ENCODE measurements around the gene CLDN4.

CLDN4 gene

GRCh38 chr7:73876973-73877372 lies 46.2 kb downstream of the CLDN4 start:
- no peak for DNase-seq

- no peak for DNase-seq
Measured at GRCh38 chr7:73879977-73880681, 49.3 kb downstream of the CLDN4 start.

GRCh38 chr7:73880755-73881328 lies 50.0 kb downstream of the CLDN4 start:
- DNase-seq = no peak

DNA sequence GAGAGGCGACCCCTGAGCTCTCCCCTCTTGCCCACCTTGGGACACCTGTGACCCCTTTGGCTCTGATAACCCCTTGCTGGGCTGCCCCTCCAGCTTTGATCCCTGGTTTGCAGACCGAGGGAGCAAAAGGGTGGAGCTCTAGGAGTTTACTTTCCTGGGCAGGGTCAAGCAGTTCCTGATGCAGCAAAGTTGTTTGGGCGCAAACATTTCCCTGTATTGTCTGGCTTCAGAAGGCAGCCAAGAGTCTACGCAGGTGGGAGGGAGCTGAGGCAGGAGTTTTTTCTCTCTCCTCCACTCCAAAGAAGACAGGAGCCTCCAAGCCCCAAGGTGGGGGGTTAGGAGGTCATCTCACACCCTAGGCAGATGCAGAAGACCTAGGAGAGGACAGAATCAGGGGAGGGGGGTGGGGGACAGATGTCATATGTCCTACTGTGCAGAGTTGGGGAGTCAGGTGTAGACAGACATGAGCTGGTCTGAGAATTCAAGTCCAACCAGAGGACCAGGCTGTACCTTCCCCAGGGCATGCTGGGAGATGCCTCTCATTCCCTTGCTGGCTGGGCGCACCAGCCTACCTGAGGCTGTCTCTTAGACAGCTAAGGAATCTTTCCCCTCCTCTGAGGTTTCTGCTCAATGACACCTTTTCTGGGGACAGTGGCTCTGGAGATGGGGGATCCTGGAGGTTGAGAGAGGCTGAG lies 50.7 kb downstream of the CLDN4 start:
- no peak for DNase-seq

DNA sequence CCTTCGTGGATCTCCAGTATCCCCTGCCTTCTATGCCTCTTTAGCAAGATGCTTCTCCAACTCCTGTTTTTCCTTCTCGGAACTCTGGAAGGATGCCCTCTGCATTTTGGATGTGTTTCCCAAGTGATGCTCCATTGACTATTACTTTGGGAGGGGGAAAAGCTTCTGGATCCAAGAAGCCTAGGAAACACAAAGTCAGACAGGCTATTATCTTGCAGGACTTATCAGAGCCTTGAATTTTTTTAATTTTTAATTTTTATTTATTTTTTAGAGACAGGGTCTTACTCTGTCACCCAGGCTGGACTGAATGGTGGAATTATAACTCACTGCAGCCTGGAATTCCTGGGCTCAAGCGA lies 51.2 kb downstream of the CLDN4 start:
- DNase-seq = no peak

Data from NCI-H187 treated with DMSO at 0.1 percent for 48 hours (cell line).